B cell (primary cell): ENCODE data around the gene GPR15. TPM values are rescaled to one million over a fixed set of nuclear protein-coding genes. Genes with fewer than 3 reads are reported as not detected.

Source experiments
- ATAC-seq: fragments of 200-7000 bp; cut with Tn5 transposase; one replicate; pipeline ENCODE4 v1.10.0; 2021; ENCODE audit warnings: low read depth, mild to moderate bottlenecking, moderate number of reproducible peaks, moderate library complexity
- CTCF ChIA-PET: fragments of 350-600 bp; sonication (Branson Sonifier 250); formaldehyde crosslinking; loops from one replicate; lab custom pipeline; 2021; ENCODE audit warnings: antibody characterized with exemption, inconsistent platforms; lab: Charles Lee
- POLR2A ChIA-PET: fragments of 350-600 bp; sonication (Branson Sonifier 250); formaldehyde crosslinking; loops from one replicate; lab custom pipeline; 2021; ENCODE audit warnings: antibody characterized with exemption; lab: Charles Lee
- DNase-seq: peaks from one replicate; pipeline ENCODE4 v3.0.0; 2013
- H2AFZ ChIP-seq: 2 replicates; pipeline ENCODE4 v1.6.1; 2012; ENCODE audit warnings: mild to moderate bottlenecking, low read depth, low read length; ENCODE audit not compliant: insufficient read depth, poor library complexity, severe bottlenecking
- H3K27ac ChIP-seq, 2 donors: 1 replicate in 1 of 2; 2 replicates in 1 of 2; pipeline ENCODE4 v1.5.1; 2012 to 2013; ENCODE audit warnings: low read length in 2 of 2, mild to moderate bottlenecking in 2 of 2, moderate library complexity in 1 of 2
- H3K27me3 ChIP-seq, 4 experiments: fragments of 200-600 bp in 1 of 4; sonication (generic) in 1 of 4; replicated peaks in 1 of 4; 1 replicate in 2 of 4; 2 replicates in 2 of 4; pipeline versions ENCODE4 v1.6.1 to v1.7.0; 2013 to 2016; ENCODE audit warnings: low read length in 3 of 4, mild to moderate bottlenecking in 2 of 4, mixed read lengths in 1 of 4, moderate library complexity in 1 of 4; ENCODE audit not compliant: insufficient read depth in 4 of 4, control insufficient read depth in 3 of 4; ENCODE audit errors: control extremely low read depth in 1 of 4
- H3K36me3 ChIP-seq, 2 experiments: replicated peaks in 1 of 2; 1 replicate in 1 of 2; 2 replicates in 1 of 2; pipeline versions ENCODE4 v1.6.1 to v1.7.1; 2013; ENCODE audit warnings: low read length in 1 of 2; ENCODE audit not compliant: insufficient read depth in 2 of 2, control insufficient read depth in 1 of 2; ENCODE audit errors: control extremely low read depth in 1 of 2, extremely low read depth in 1 of 2
- H3K4me1 ChIP-seq, 2 donors: fragments of 200-600 bp in 1 of 2; sonication (generic) in 1 of 2; 1 replicate in 1 of 2; 2 replicates in 1 of 2; pipeline versions ENCODE4 v1.5.1 to v1.6.1; 2013 to 2017; ENCODE audit warnings: low read length in 2 of 2; ENCODE audit not compliant: control insufficient read depth in 2 of 2, insufficient read depth in 2 of 2
- H3K4me2 ChIP-seq: replicated peaks from 2 replicates; pipeline ENCODE3; 2012; ENCODE audit warnings: mild to moderate bottlenecking, low read depth, low read length; ENCODE audit not compliant: poor library complexity, severe bottlenecking
- H3K4me3 ChIP-seq, 5 experiments: fragments of 200-600 bp in 1 of 5; sonication (generic) in 1 of 5; 1 replicate in 3 of 5; 2 replicates in 2 of 5; pipeline versions ENCODE4 v1.5.1 to v1.7.0; 2011 to 2016; ENCODE audit warnings: low read length in 4 of 5, mild to moderate bottlenecking in 4 of 5, low read depth in 2 of 5, control low read depth in 1 of 5, moderate library complexity in 1 of 5; ENCODE audit not compliant: insufficient read depth in 1 of 5; ENCODE audit errors: control extremely low read depth in 1 of 5, extremely low read depth in 1 of 5
- H3K79me2 ChIP-seq: fragments of 200-600 bp; sonication (generic); one replicate; pipeline ENCODE4 v1.6.0; 2016; ENCODE audit warnings: low read length; ENCODE audit not compliant: control insufficient read depth, insufficient read depth
- H3K9ac ChIP-seq: fragments of 200-600 bp; sonication (generic); 2 replicates; pipeline ENCODE4 v1.6.1; 2017; ENCODE audit warnings: mild to moderate bottlenecking, low read length, moderate library complexity
- H3K9me3 ChIP-seq, 3 donors: one replicate each; pipeline versions ENCODE4 v1.6.1 to v1.7.1; 2013; ENCODE audit warnings: low read length in 2 of 3; ENCODE audit not compliant: control insufficient read depth in 2 of 3, insufficient read depth in 1 of 3; ENCODE audit errors: control extremely low read depth in 1 of 3
- H4K20me1 ChIP-seq: 2 replicates; pipeline ENCODE4 v1.6.0; 2012; ENCODE audit warnings: mild to moderate bottlenecking, low read length; ENCODE audit not compliant: insufficient read depth, control insufficient read depth, poor library complexity, severe bottlenecking
- H3K27ac Mint-ChIP-seq: one replicate; pipeline ENCODE4 v1.8.0; 2021; ENCODE audit warnings: mixed read lengths
- H3K27me3 Mint-ChIP-seq: one replicate; pipeline ENCODE4 v1.8.0; 2021; ENCODE audit warnings: mixed read lengths
- H3K4me1 Mint-ChIP-seq: one replicate; pipeline ENCODE4 v1.8.0; 2021; ENCODE audit warnings: mixed read lengths
- H3K4me3 Mint-ChIP-seq: one replicate; pipeline ENCODE4 v1.8.0; 2021; ENCODE audit warnings: mixed read lengths
- H3K9me3 Mint-ChIP-seq: one replicate; pipeline ENCODE4 v1.8.0; 2022; ENCODE audit warnings: mixed read lengths; ENCODE audit not compliant: insufficient read depth
- CTCF ChIP-seq: fragments of 200-600 bp; IDR thresholded peaks from one replicate; pipeline ENCODE4 v1.8.0; 2022; ENCODE audit warnings: antibody characterized with exemption, mild to moderate bottlenecking
- EZH2 ChIP-seq: IDR thresholded peaks from 2 replicates; pipeline ENCODE4 v1.6.1; 2012; ENCODE audit warnings: borderline replicate concordance, low read depth, mild to moderate bottlenecking, moderate library complexity, low read length; ENCODE audit not compliant: insufficient read depth, poor library complexity, severe bottlenecking
- WGBS: methylation state at CpG from one replicate; pipeline ENCODE4 v1.1.5; 2013; ENCODE audit warnings: missing lambda C conversion rate; ENCODE audit not compliant: insufficient coverage; 5-methylcytosine and 5-hydroxymethylcytosine counted together
- intact Hi-C: fragments of 100-400 bp; cut with micrococcal nuclease; formaldehyde crosslinking; loops from one replicate; pipeline ENCODE4 v1.10.0; 2022
- polyA plus RNA-seq: library from polyadenylated mRNA; depleted of rRNA; stranded (reverse); fragments of >200 nt; gene quantifications from 2 replicates; pipeline ENCODE4 v1.2.3, GENCODE V29; 2012
- total RNA-seq, 2 donors: library from RNA; stranded (reverse); fragments of 120-200 nt in 1 of 2; gene quantifications; 1 replicate in 1 of 2; 2 replicates in 1 of 2; pipeline versions ENCODE4 v1.2.3 to v1.2.4, GENCODE V29; 2013 to 2022

Gene GPR15
- total and polyA plus RNA-seq, 2 donors (not counting 1 experiment from before 2014, with no cell fraction given) = 6.4 to 6.5 TPM

- ChIA-PET POLR2A (interaction anchor here (1.0 kb wide), 2 partner anchors 25 to 41 kb away, joined by 3 read pairs; partner anchors contain the start of gene CLDND1), CTCF (interaction anchor here (1.1 kb wide), 2 partner anchors 9 to 542 kb away, joined by 3 to 4 read pairs; no protein-coding TSS in a partner anchor)
- Histone ChIP-seq H3K9me3 (no peaks in the 10 kb centered on the region), H3K79me2 (no peaks in the 10 kb centered on the region), H3K27ac (peak overlapping the region; percentile 31 to 44), H3K4me1 (peaks cover 3 to 22% of the 10 kb centered on the region in 2 donors), H4K20me1 (no peaks in the 10 kb centered on the region), H3K27me3 (no peaks in the 10 kb centered on the region), H2AFZ (peak overlapping the region; percentile 26), H3K4me3 (no peak overlapping the region), H3K4me2 (peak overlapping the region; percentile 38), H3K9ac (no peak overlapping the region), H3K36me3 (no peaks in the 10 kb centered on the region)
- peak overlapping the region; percentile 39 for H3K4me3 Mint-ChIP-seq
- no peaks in the 10 kb centered on the region for H3K27me3 Mint-ChIP-seq
- H3K27ac Mint-ChIP-seq = peak overlapping the region; percentile 56
- no peaks in the 10 kb centered on the region for H3K9me3 Mint-ChIP-seq
- 96% methylated on average over 2 of the region's 4 CpGs for WGBS
- intact Hi-C loops = no loop called here
- peak; percentile 51 for ATAC-seq
- DNase-seq = peak; percentile 49
- TF ChIP-seq CTCF (no peak), EZH2 (no peak)
- H3K4me1 Mint-ChIP-seq = peaks cover 22% of the 10 kb centered on the region
These were observed 32.0 kb downstream of the GPR15 start for GRCh38 chr3:98563661-98564281.
